IMR-90 (cell line): ENCODE measurements around the gene TMC4. TPM values are rescaled to one million over a fixed set of nuclear protein-coding genes. Genes with fewer than 3 reads are reported as not detected.

ENCODE experiments used
- ATAC-seq: fragments of 200-7000 bp; cut with Tn5 transposase; 2 replicates; pipeline ENCODE4 v1.9.1; 2020; ENCODE audit warnings: low read depth, mild to moderate bottlenecking, moderate library complexity
- BruUV-seq: library from RNA; stranded (reverse); fragments of 400-500 nt; replicated peaks from 2 replicates; lab custom pipeline; 2021; lab: Mats Ljungman, UMichigan
- CTCF ChIA-PET: fragments of 300-600 bp; formaldehyde crosslinking; extraction: SDS; loops from one replicate; lab custom pipeline; 2021; ENCODE audit warnings: antibody characterized with exemption; lab: Yijun Ruan, JAX
- POLR2A ChIA-PET: fragments of 300-600 bp; sonication (Branson Sonifier 250); formaldehyde crosslinking; loops from one replicate; lab custom pipeline; 2022; ENCODE audit warnings: antibody characterized with exemption; ENCODE audit not compliant: unreplicated experiment; lab: Charles Lee
- DNase-seq: peaks from one replicate; pipeline ENCODE4 v3.0.0; 2013
- H2AFZ ChIP-seq: replicated peaks from 2 replicates; pipeline ENCODE3; 2013; ENCODE audit warnings: low read length, mild to moderate bottlenecking; ENCODE audit not compliant: poor library complexity
- H2AK5ac ChIP-seq: 2 replicates; pipeline ENCODE4 v1.6.1; 2013; ENCODE audit warnings: low read depth, low read length, inconsistent platforms
- H2AK9ac ChIP-seq: replicated peaks from 2 replicates; pipeline ENCODE3; 2013; ENCODE audit warnings: mild to moderate bottlenecking, low read depth, low read length, moderate library complexity; ENCODE audit not compliant: poor library complexity
- H2BK120ac ChIP-seq: 2 replicates; pipeline ENCODE4 v1.6.1; 2013; ENCODE audit warnings: low read depth, low read length, inconsistent platforms
- H2BK15ac ChIP-seq: 3 replicates; pipeline ENCODE4 v1.6.1; 2013; ENCODE audit warnings: low read depth, low read length, inconsistent platforms
- H2BK20ac ChIP-seq: 2 replicates; pipeline ENCODE4 v1.6.1; 2013; ENCODE audit warnings: low read depth, mild to moderate bottlenecking, inconsistent platforms, low read length, moderate library complexity
- H2BK5ac ChIP-seq: 2 replicates; pipeline ENCODE4 v1.6.1; 2013; ENCODE audit warnings: mild to moderate bottlenecking, low read depth, low read length, inconsistent platforms; ENCODE audit not compliant: poor library complexity, severe bottlenecking
- H3K14ac ChIP-seq: replicated peaks from 2 replicates; pipeline ENCODE4 v1.6.1; 2013; ENCODE audit warnings: low read depth, low read length, inconsistent platforms
- H3K18ac ChIP-seq: 2 replicates; pipeline ENCODE4 v1.6.1; 2013; ENCODE audit warnings: low read depth, low read length, control low read depth
- H3K23ac ChIP-seq: 2 replicates; pipeline ENCODE4 v1.6.1; 2013; ENCODE audit warnings: low read depth, low read length, inconsistent platforms
- H3K27ac ChIP-seq: 2 replicates; pipeline ENCODE4 v1.5.1; 2013; ENCODE audit warnings: mild to moderate bottlenecking, control low read depth, low read length; ENCODE audit not compliant: insufficient read depth
- H3K27me3 ChIP-seq: 2 replicates; pipeline ENCODE4 v1.6.1; 2013; ENCODE audit warnings: low read length; ENCODE audit not compliant: control insufficient read depth, insufficient read depth
- H3K36me3 ChIP-seq: 2 replicates; pipeline ENCODE4 v1.6.1; 2013; ENCODE audit warnings: low read length, mixed read lengths; ENCODE audit not compliant: control insufficient read depth, insufficient read depth
- H3K4ac ChIP-seq: 2 replicates; pipeline ENCODE4 v1.6.1; 2013; ENCODE audit warnings: low read depth, low read length, inconsistent platforms
- H3K4me1 ChIP-seq: 2 replicates; pipeline ENCODE4 v1.6.1; 2013; ENCODE audit warnings: low read length, mixed read lengths; ENCODE audit not compliant: control insufficient read depth, insufficient read depth
- H3K4me2 ChIP-seq: 2 replicates; pipeline ENCODE4 v1.6.1; 2013; ENCODE audit warnings: low read depth, mild to moderate bottlenecking, control low read depth, low read length, moderate library complexity
- H3K4me3 ChIP-seq: 2 replicates; pipeline ENCODE4 v1.5.1; 2013; ENCODE audit warnings: low read depth, mild to moderate bottlenecking, control low read depth, low read length, moderate library complexity; ENCODE audit not compliant: insufficient read depth
- H3K56ac ChIP-seq: 2 replicates; pipeline ENCODE4 v1.6.1; 2013; ENCODE audit warnings: low read length, inconsistent platforms; ENCODE audit not compliant: insufficient read depth; ENCODE audit errors: extremely low read depth
- H3K79me1 ChIP-seq, 2 experiments: 2 replicates each; pipeline ENCODE4 v1.6.1; 2013; ENCODE audit warnings: low read length in 2 of 2, inconsistent platforms in 1 of 2, low read depth in 1 of 2
- H3K9ac ChIP-seq: 2 replicates; pipeline ENCODE4 v1.6.1; 2013; ENCODE audit warnings: low read depth, low read length, control low read depth
- H3K9me1 ChIP-seq: 2 replicates; pipeline ENCODE4 v1.6.1; 2013; ENCODE audit warnings: low read length, inconsistent platforms; ENCODE audit not compliant: insufficient read depth
- H3K9me3 ChIP-seq: 2 replicates; pipeline ENCODE4 v1.6.1; 2013; ENCODE audit warnings: low read length; ENCODE audit not compliant: control insufficient read depth, insufficient read depth
- H4K20me1 ChIP-seq: 2 replicates; pipeline ENCODE4 v1.6.1; 2013; ENCODE audit warnings: low read length, inconsistent platforms; ENCODE audit not compliant: insufficient read depth
- H4K5ac ChIP-seq: 2 replicates; pipeline ENCODE4 v1.6.1; 2013; ENCODE audit warnings: mild to moderate bottlenecking, low read depth, low read length, control low read depth
- H4K8ac ChIP-seq, 2 experiments: 2 replicates each; pipeline ENCODE4 v1.6.1; 2013; ENCODE audit warnings: low read depth in 2 of 2, low read length in 2 of 2, control low read depth in 1 of 2, inconsistent platforms in 1 of 2
- H4K91ac ChIP-seq: 2 replicates; pipeline ENCODE4 v1.6.1; 2013; ENCODE audit warnings: low read depth, low read length, inconsistent platforms; ENCODE audit not compliant: insufficient read depth
- BHLHE40 ChIP-seq: fragments of 150-350 bp; IDR thresholded peaks from 2 replicates; pipeline ENCODE4 v1.6.1; 2016; ENCODE audit warnings: mild to moderate bottlenecking, low read depth, low read length
- CHD1 ChIP-seq: IDR thresholded peaks from 2 replicates; pipeline ENCODE4 v1.6.1; 2012; ENCODE audit warnings: low read depth, low read length, improper control_type of control experiment
- CTCF ChIP-seq: conservative IDR thresholded peaks from 2 replicates; pipeline ENCODE4 v1.5.1; 2012; ENCODE audit warnings: mild to moderate bottlenecking, low read depth, low read length, improper control_type of control experiment
- FOS ChIP-seq: fragments of 150-350 bp; IDR thresholded peaks from 2 replicates; pipeline ENCODE4 v1.6.1; 2016; ENCODE audit warnings: low read depth, low read length
- MAFK ChIP-seq: IDR thresholded peaks from 2 replicates; pipeline ENCODE4 v1.6.1; 2012; ENCODE audit warnings: low read depth, low read length, improper control_type of control experiment
- MAZ ChIP-seq: IDR thresholded peaks from 2 replicates; pipeline ENCODE4 v1.6.1; 2012; ENCODE audit warnings: low read depth, mild to moderate bottlenecking, low read length, improper control_type of control experiment, moderate library complexity, borderline replicate concordance
- MXI1 ChIP-seq: IDR thresholded peaks from 2 replicates; pipeline ENCODE4 v1.6.1; 2012; ENCODE audit warnings: low read depth, mild to moderate bottlenecking, low read length, moderate library complexity, borderline replicate concordance
- POLR2A ChIP-seq: IDR thresholded peaks from 2 replicates; pipeline ENCODE4 v1.6.1; 2012; ENCODE audit warnings: mild to moderate bottlenecking, low read depth, low read length
- RAD21 ChIP-seq: IDR thresholded peaks from 2 replicates; pipeline ENCODE4 v1.6.1; 2012; ENCODE audit warnings: low read length, improper control_type of control experiment
- RCOR1 ChIP-seq: IDR thresholded peaks from 2 replicates; pipeline ENCODE4 v1.6.1; 2012; ENCODE audit warnings: mild to moderate bottlenecking, low read length, improper control_type of control experiment; ENCODE audit not compliant: insufficient replicate concordance
- SMC3 ChIP-seq: fragments of 150-350 bp; IDR thresholded peaks from 2 replicates; pipeline ENCODE4 v1.6.1; 2016; ENCODE audit warnings: low read depth, mild to moderate bottlenecking, antibody characterized with exemption, low read length, moderate library complexity
- USF2 ChIP-seq: fragments of 150-350 bp; IDR thresholded peaks from 2 replicates; pipeline ENCODE4 v1.6.1; 2017; ENCODE audit warnings: mild to moderate bottlenecking, antibody characterized with exemption, low read length, low read depth
- WGBS, 2 experiments: methylation state at CpG; one replicate each; pipeline versions ENCODE4 v1.1.5 to v1.1.7; 2013; ENCODE audit warnings: missing lambda C conversion rate in 2 of 2; ENCODE audit not compliant: insufficient read length in 1 of 2; ENCODE audit errors: extremely low coverage in 2 of 2; 5-methylcytosine and 5-hydroxymethylcytosine counted together
- dilution Hi-C: fragments of 300-500 bp; cut with HindIII; formaldehyde crosslinking; loops from one replicate; pipeline ENCODE4 v1.14.3; 2018; ENCODE audit warnings: low sequenced_read_pairs; ENCODE audit not compliant: unreplicated experiment
- in situ Hi-C: fragments of 300-500 bp; cut with MboI; formaldehyde crosslinking; loops from 3 replicates; pipeline ENCODE4 v1.14.3; 2019; ENCODE audit warnings: low sequenced_read_pairs, inconsistent platforms, mixed read lengths
- intact Hi-C: fragments of 100-400 bp; cut with micrococcal nuclease; formaldehyde crosslinking; loops from 2 replicates; pipeline ENCODE4 v1.10.0; 2022
- polyA plus RNA-seq, 3 experiments: library from polyadenylated mRNA; depleted of rRNA; stranded (reverse); fragments of >200 nt; gene quantifications; 2 replicates each; pipeline ENCODE4 v1.2.3, GENCODE V29; 2012; ENCODE audit warnings: low replicate concordance in 1 of 3
- total RNA-seq: library from RNA; depleted of rRNA; stranded (reverse); fragments of >200 nt; gene quantifications from 2 replicates; pipeline ENCODE4 v1.2.3, GENCODE V29; 2012

Gene TMC4
- total and polyA plus RNA-seq, 2 of the 4 experiments (the other 2 are of a cell fraction), result 0.72 to 1.1 TPM

- BruUV-seq, result no TSS peak
- Histone ChIP-seq H2BK15ac (no peak overlapping the region), H3K27ac (no peak overlapping the region), H2BK5ac (no peak overlapping the region), H3K14ac (no peak overlapping the region), H3K56ac (no peak overlapping the region), H2BK120ac (no peak overlapping the region), H2AK5ac (no peak overlapping the region), H4K20me1 (peaks cover 8% of the 10 kb centered on the region), H3K79me1 (peaks cover 16 to 33% of the 10 kb centered on the region in 2 experiments), H4K5ac (no peak overlapping the region), H3K27me3 (no peaks in the 10 kb centered on the region), H3K9me1 (no peaks in the 10 kb centered on the region), H3K4me2 (no peak overlapping the region), H2AFZ (no peak overlapping the region), H3K23ac (no peak overlapping the region), H3K9ac (no peak overlapping the region), H3K4me3 (no peak overlapping the region), H2AK9ac (no peak overlapping the region), H3K36me3 (peaks cover 9% of the 10 kb centered on the region), H3K9me3 (no peaks in the 10 kb centered on the region), H4K91ac (no peak overlapping the region), H3K4me1 (peaks cover 3% of the 10 kb centered on the region; the same call in 1 of the 2 replicates), H2BK20ac (no peak overlapping the region), H4K8ac (no peak overlapping the region), H3K18ac (no peak overlapping the region), H3K4ac (no peak overlapping the region)
- in situ Hi-C loops, result no loop called here
- no peak for ATAC-seq
- no peak for TF ChIP-seq CTCF
- no peak for TF ChIP-seq BHLHE40
- TF ChIP-seq FOS, result no peak
- no peak for TF ChIP-seq MAFK
- TF ChIP-seq POLR2A, result no peak
- no peak for TF ChIP-seq USF2
- no peak for TF ChIP-seq RAD21
- TF ChIP-seq RCOR1, result no peak
- no peak for TF ChIP-seq MAZ
- no peak for TF ChIP-seq CHD1
- no peak for TF ChIP-seq SMC3
- TF ChIP-seq MXI1, result no peak
- ChIA-PET POLR2A (no interaction called here), CTCF (no interaction called here)
- WGBS, 2 experiments, result 100% methylated on average over 2 of the region's 7 CpGs; no CpG with 5 or more reads in 1 of the 2 experiments
- dilution Hi-C loops, result no loop called here
- DNase-seq, result no peak
- intact Hi-C loops, result no loop called here
Observed at GRCh38 chr19:54196536-54196935, 23.6 kb upstream of the TMC4 start.
